Hippocampal formation (tissue), 2 donors: ENCODE measurements around the gene CHRNA4.
A peak's percentile ranks its signal among the peaks of the same experiment; 100 is the strongest.

ENCODE experiments used
- DNase-seq, 2 donors: peaks; one replicate each; lab custom pipeline; 2025; lab: John Stamatoyannopoulos, UW

CHRNA4 gene

DNA sequence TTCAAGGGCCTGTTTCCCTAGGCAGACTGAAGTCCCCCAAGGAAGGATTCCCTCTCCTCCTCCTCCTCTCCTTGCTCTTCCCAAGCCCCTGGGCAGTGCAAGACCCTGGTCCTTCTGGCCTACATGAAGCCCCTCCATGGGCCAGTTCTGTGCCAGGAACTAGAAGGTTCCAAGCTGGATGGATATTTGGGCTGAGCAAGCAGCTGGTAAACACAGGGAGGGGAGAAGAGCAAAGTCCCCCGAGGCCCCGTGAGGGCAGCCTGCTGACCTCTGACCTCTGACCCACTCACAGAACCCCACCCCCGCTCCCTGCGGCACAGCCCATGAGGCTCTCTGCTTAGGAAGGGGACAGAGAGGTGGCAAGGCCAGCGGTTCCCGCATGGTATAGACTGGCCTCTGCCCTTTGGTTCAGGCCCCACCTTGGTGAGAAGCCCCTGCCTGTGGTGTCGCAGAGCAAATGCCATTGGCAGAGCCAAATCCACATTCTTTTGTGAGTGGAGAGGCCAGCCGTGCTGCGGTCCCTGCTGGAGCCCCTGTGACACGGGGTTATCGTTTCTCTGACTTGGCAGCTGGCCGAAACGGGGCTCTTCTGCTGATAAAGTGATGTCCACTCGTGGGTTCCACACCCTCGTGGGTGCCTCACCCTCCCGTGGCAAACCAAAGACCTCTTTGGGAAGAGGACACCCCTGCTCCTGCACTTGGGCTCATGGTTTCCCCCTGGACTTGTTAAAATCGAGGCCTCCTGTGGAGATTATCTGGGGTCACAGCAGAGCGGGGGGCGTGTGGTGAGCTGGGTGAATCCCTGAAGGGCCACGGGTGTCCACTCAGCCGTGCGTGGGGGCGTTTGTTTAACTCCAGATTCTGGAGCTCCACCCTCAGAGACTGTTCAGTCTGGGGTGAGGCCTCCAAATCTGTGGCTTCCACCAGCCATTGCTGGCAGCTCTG, 2.1 kb upstream of the CHRNA4 start:
- no peak for DNase-seq

- no peak for DNase-seq
Measured at GRCh38 chr20:63362436-63363009, 1.4 kb upstream of the CHRNA4 start.

DNA sequence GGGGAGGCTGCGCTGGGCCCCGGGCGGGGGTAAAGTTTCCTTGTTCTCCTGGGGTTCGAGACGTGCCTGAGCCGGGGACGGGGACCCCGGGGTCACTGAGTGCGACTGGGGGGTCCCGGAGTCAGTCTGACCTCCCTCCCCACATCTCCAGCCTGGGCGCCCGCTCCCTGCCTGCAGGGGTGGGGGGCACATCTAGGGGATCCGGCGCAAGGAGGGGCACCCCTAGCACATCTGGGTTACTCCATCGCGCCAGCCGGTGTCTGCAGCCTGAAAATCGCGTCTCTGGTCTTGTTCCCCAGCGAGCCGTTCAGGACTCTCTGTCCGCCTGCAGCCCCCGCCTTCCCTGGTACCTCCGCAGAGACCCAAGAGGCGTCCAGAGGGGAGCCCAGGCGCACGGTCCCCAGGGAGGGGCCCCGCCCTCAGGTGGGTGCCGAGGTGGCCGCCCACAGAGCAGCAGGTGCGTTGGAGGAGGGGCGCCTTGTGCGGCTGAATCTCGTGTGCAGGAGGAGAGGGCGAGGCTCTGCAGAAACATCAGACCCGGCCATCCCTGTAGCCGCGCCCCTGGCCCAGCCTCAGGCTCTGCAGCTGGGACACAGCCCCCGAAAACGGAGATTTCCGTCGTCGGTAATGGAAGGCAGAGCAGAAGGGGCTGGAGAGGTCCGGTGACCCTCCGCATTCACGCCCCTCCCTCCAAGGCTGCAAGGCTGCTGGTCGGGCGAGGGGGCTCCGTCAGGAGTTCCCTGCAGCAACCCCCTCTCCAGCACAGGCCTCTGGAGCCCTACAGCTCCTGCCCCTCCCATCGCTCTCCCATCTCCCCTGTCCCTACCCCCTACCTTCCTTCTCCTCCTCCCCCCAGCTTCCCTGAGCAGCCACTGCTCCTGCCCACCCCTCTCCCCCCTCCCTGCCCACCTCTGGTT, 628 bp upstream of the CHRNA4 start:
- no peak for DNase-seq

- DNase-seq: no peak
Measured at GRCh38 chr20:63359937-63360849, 956 bp downstream of the CHRNA4 start.

- DNase-seq: no peak
Measured at GRCh38 chr20:63359164-63359934, 1.8 kb downstream of the CHRNA4 start.

DNA sequence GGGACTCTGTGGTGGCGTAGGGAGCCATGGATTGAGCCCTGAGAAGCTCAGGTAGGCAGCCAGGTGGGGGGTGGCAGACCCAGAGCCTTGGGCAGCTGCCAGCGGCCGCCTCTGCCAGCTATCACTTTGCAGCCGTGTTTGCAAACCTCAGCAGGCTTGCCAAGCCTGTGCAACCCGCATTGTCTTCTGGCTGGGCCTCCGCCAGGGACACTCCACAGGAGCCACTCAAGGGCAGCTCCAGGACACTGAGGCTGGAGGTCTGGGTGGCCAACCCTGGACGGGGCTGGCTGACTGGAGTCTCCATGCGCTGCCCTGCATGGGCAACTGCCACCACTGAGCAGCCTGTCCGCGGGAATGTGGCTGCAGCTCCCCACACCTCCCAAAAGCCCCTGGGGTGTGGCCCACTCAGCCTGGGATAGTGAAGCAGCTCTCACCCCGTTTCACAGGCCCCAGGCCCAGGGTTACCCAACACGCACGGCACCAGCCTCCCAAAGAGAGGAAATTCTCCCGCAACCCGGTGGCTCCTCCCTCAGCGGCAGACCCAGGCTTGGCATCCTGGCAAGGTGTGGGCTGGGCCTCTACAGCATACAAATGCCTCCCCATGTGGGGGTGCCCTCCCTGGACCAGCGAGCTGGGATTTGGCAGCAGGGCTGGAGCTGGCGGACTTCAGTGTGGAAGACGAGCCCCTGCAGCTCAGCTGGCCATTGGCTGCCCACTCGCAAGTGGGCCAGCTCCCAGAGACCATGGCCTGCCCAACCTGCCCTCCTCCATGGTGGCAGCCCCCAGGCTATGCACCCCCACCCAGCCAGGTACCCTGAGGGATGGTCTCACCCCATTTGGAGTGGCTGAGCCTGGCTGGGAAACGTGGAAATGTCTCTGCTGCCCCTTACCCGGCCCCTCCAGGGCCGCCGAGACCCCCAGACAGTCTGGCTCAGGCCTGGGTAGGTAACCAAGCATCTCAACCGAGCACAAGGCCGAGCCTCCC, 2.9 kb downstream of the CHRNA4 start:
- DNase-seq: no peak

DNA sequence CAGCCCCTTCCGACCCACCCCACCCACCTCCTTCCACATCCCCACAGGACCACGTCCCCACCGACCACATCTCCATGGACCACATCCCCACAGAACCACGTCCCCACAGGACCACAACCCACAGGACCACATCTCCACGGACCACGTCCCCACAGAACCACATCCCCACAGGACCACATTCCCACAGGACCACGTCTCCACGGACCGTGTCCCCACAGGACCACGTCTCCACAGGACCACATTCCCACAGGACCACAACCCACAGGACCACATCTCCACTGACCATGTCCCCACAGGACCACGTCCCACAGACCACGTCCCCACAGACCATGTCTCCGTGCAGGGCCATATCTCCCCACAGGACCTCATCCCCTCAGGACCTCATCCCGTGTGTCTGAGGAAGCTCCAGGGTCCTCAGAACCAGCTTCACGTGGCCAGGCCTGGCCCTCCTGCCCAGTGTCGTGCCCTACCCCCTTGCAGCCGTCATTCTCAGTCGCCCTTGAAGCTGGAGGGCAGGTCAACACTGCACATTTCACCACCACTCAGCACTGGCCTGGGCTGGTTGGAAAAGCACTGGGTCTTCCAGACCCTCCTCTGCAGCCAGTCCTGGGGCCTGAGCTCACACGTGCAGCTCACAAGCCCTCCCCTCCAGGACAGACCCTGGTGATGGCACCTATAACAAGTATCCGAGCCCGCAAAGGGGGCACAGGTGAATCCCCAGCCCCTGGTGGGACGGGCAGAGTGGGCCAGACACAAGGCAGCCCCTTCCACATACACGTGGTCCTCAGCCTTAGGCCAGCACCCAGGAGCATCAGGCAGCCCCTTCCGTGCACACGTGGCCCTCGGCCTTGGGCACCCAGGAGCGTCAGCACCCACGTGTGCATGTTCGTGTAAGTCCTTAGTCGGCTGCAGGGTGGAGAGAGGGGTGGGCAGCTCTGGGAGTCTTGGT, 3.9 kb downstream of the CHRNA4 start:
- DNase-seq: no peak

DNA sequence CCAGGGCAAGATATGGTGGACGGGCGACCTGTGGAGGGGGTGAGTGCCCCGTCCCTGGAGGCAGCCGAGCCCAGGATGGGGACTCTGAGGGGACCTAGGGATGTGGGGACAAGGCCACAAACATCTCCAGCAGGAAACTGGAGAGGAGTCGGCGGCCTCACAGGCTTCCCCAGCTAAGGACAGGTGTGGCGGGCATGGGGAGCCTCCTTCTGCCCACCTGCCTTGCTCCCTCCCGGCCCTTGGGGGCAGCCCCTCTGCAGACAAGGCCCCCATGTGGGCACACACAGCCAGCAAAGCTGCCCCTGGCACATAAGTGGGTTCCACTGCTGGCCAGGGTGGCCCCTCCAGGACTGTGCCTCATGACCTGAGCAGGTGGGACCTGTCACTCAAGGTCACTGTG, 4.6 kb downstream of the CHRNA4 start:
- DNase-seq: no peak

- DNase-seq: no peak
Measured at GRCh38 chr20:63355781-63356295, 5.3 kb downstream of the CHRNA4 start.

DNA sequence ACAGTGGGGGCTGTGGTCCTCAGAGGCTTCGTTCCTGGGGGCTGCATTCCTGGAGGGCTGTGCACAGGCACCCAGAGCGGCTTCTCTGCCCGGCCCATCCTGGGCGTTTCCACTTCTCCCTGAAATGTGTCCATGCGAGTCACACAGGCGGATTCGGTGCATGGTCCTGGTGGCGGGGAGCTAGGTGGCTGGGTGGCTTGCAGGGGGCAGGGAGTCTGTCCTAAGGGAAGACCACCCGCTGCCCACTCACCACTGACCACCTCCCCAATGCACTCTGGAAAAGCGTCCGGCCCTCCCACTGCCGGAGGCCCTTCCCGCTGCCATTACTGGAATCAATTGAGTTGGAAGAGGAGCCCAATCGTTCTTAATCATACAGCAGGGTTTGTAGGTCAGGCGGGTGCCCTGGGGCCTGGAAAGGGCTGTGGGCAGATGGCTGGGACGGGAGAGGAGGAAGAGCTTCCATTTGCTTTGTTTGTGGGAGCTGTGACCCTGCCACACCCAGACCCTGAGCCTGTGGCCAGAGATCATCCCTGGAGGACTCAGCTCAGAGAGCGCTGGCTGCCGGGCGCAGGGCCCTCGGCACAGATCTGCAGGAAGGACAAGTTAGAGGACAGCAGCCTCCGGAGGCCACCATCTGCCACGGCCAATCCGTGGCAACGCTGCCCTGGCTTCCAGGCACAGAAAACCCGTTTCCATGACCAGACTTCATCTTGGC, 6.4 kb downstream of the CHRNA4 start:
- DNase-seq: no peak

DNA sequence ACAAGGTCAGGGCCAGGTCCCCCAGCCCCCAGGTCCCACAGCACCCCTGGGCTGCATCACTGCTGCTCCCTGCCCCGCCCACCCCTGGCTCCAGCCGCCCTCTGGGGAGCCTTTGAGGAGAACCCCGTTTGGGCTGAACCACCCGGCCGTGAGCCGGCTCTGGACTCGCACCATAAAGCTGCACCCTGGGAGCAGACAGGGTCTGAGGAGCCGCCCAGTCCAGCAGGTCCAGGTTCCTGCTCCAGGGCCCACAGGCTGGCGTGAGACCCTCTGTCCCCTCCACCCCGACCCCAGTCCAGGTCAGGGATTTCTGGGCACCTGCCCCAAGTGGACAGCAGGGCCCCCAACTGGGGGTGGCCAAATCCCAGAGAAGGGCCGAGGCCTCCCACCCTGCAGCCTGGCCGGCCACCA, 8.3 kb downstream of the CHRNA4 start:
- DNase-seq: no peak

DNA sequence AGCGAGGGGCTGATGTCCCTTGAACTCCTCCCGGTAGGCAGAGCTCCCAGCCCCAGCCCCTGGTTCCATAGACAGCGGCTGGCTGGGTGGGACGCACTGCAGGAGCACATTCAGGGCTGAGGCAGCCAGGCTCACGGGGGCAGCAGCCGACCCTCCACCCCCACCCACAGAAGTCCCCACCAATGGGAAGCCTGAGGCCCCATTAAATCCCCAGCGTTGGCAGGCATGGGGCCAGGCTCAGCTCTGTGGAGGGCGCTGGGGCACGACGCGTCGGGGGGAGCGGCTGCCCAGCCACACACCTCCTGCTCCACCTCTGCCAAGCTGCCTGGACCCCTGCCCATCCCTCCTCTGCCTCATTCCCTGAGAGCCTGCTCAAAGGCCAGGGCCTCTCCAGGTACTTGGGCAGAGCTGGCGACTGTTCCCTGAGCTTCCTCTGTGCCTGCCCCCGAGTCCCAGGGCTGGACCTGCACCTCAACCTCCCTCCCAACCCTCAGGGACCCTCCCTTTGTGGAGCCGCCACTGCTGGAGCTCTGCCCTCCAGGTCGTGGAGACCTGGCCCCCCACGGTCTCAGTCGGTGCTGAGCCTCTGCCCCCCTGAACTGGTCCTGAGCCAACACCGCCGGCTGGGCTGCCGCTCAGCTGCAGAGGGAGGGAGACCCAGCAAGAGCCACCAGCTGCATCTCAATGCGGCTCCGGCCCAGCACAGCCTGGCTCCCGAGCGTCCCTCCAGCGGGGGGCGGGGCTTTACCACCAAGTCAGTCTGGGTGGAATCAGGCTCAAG, 9.1 kb downstream of the CHRNA4 start:
- peak in 1 of 2 donors; percentile 44 for DNase-seq

- DNase-seq: no peak
Measured at GRCh38 chr20:63351326-63351700, 9.8 kb downstream of the CHRNA4 start.

DNA sequence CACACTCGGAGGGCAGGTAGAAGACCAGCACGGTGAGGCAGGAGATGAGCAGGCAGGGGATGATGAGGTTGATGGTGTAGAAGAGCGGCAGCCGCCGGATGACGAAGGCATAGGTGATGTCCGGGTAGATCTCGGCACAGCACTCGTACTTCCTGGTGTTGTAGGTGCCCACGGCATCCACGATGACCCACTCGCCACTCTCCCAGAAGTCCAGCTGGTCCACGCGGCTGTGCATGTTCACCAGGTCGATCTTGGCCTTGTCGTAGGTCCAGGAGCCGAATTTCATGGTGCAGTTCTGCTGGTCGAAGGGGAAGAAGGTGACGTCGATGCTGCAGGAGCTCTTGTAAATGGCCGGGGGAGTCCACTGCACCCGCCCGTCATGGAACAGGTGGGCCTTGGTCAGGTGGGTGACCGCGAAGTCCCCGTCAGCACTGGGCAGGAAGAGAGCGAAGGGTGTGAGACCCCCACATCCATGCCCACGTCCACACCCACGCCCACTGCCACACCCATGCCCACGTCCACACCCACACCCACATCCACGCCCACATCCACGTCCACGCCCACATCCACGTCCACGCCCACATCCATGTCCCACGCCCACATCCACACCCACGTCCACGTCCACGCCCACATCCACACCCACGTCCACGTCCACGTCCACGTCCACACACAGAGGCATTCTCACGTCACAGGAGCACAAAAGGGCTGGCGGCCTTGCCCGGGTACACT, 10.4 kb downstream of the CHRNA4 start:
- no peak for DNase-seq

GRCh38 chr20:63350196-63350595, 11.0 kb downstream of the CHRNA4 start:
- no peak for DNase-seq

- no peak for DNase-seq
Measured at GRCh38 chr20:63349516-63349895, 11.6 kb downstream of the CHRNA4 start.
